ENCODE data around the gene CBX7.
"Not testable (repeated sequence)": the region's sequence is repeated elsewhere in the genome, so short reads cannot be mapped to it uniquely, and the experiment has no call there.

CBX7 gene

DNA sequence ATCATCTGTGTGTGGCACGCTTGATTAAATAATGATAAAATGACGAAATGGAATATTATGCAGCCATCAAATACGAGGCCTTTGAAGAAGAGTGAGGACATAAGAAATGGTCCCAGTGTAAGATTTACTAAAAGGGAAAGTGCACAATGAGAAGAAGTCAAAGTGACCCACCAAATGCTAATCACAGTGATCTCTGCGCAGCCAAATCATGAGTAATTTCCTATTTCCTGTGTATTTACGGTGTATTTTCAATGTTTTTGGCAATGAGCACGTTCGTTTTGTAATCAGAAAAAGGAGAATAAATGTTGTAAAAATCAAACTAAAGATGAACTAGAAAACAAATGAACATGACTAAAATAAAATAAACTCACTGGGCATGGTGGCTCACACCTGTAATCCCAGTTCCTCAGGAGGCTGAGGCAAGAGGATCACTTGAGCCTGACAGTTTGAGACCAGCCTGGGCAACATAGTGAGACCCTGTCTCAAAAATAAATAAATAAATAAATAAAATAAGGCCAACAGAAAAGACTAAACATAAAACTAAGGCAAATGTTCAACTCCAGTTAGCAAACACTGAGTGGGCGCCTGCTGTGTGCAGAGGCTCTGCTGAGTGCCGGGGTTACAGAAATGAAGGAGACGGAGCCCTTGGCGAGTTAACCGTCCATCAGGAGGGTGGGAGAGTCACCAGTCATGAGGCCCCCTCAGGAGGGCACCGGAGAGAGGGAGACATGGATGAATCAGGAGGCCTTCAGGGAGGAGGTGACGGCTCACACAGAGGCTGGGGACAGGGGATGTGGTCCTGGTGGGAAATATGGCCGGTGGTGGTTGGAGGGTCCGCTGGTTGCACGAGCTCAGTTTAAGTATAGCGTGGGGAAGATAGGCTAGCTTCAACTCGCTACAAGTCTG lies 26.0 kb upstream of the CBX7 start:
- no peak for DNase-seq
- no peak for ATAC-seq (replicated peaks)
- Mint-ChIP-seq H3K27me3 (no peaks in the 10 kb centered on the region), H3K4me3 (peak overlapping the region; percentile 60 to 71), H3K4me1 (ENCODE audit: low read depth in 2 of 2) (peaks cover 54 to 58% of the 10 kb centered on the region in 2 donors), H3K27ac (peak overlapping the region; percentile 96 to 98), H3K36me3 (ENCODE audit: insufficient read depth) (peaks cover 20% of the 10 kb centered on the region), H3K9me3 (no peaks in the 10 kb centered on the region)

DNA sequence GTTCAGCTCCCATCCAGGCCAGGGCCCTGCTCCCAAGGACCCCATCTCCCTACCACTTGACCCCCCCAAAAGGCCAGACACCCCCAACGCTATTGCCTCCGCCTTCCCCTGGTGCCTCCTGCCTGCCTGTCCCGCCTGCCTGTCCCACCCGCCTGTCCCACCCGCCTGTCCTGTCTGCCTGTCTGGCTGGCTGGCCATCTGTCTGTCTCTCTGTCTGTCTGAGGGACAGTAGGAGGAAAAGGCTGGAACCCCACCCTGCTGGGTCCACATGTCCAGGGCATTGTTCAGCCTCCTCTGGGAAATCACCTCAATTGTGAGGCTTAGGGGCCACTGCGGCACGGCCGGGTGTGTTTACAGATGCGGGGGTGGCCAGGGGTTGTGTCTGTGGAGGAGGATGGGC lies 25.3 kb upstream of the CBX7 start:
- H3K36me3 Mint-ChIP-seq (ENCODE audit: insufficient read depth): peaks cover 22% of the 10 kb centered on the region
- H3K9me3 Mint-ChIP-seq: no peaks in the 10 kb centered on the region

GRCh38 chr22:39177456-39177775 lies 24.9 kb upstream of the CBX7 start:
- DNase-seq (no peak), ATAC-seq (replicated peaks) (no peak)
- Mint-ChIP-seq H3K4me3 (peak overlapping the region; percentile 60 to 71), H3K36me3 (ENCODE audit: insufficient read depth) (peaks cover 22% of the 10 kb centered on the region), H3K27me3 (no peaks in the 10 kb centered on the region), H3K27ac (peak overlapping the region; percentile 96 to 98), H3K9me3 (no peaks in the 10 kb centered on the region), H3K4me1 (ENCODE audit: low read depth in 2 of 2) (peaks cover 61 to 63% of the 10 kb centered on the region in 2 donors)

More for the DNA sequence above, 25.3 kb upstream of the CBX7 start:
- Mint-ChIP-seq H3K27ac (peak overlapping the region; percentile 96 to 98), H3K27me3 (no peaks in the 10 kb centered on the region), H3K4me3 (peak overlapping the region; percentile 60 to 71), H3K4me1 (ENCODE audit: low read depth in 2 of 2) (peaks cover 61 to 65% of the 10 kb centered on the region in 2 donors)
- DNase-seq (no peak), ATAC-seq (replicated peaks) (no peak)

DNA sequence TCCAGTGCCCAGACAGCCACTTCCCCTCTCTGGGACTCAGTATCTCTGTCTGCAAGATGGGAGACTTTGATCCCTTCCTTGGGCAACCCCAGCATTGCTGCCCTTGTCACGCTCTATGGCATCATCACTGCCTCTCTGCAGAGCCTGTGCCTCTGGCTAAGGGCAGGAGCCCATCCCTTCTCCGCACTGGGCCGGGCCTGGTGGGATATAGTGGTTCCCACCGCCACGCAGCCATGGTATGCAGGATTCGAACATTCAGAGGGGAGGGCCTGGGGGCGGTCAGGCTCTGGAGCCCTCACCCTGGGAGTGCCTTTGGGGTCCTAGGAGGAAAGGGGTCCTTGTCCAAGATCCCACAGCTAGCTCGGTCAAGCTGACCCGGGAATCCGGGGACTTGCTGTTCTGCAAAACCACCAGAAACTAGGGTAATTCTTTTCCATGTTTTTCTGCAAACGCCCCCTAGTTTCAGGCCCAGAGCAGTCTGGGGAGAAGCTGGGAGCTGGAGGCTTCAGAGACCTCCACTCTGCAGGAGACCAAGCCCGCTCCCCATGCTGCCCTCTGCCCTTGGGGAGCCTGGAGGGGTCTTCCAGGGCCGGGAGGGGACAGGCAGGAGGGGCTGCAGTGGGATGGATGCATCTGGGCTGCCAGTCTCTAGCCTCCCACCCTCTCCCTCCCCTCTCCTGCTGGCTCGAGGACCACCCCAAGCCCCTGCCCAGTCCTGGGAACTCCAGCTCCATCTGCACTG lies 24.4 kb upstream of the CBX7 start:
- Mint-ChIP-seq H3K36me3 (ENCODE audit: insufficient read depth) (peaks cover 22% of the 10 kb centered on the region), H3K9me3 (no peaks in the 10 kb centered on the region), H3K27me3 (no peaks in the 10 kb centered on the region), H3K4me3 (peak overlapping the region; percentile 60 to 71), H3K4me1 (ENCODE audit: low read depth in 2 of 2) (peaks cover 61 to 63% of the 10 kb centered on the region in 2 donors), H3K27ac (peak overlapping the region; percentile 96 to 98)
- no peak for DNase-seq
- no peak for ATAC-seq (replicated peaks)

DNA sequence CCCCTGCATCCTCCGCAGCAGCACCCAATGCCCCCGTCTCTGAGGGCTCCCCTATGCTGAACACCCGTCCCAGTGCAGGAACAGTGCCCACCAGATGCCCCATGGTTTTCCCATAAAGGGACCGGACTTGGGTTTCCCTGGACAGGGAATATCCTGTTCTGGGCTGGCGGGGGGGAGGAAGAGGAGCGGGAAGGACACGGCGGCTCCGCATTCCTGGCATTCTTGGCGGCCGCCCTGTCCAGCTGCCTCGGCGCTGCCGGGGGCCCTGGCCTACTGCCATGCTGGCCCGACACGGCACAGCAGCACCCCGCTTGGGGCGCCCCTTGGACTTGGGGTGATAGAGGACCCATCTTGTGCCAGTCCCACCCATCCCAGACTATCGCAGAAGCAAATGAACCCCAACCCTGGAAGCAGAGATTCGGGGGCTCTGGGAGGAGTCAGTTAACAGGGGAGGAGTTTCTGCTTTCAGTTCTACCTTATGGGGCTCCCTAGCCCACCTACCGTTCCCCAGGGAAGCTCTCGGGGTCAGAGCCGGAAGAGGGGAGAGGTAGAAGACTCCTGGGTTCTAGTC lies 23.7 kb upstream of the CBX7 start:
- Mint-ChIP-seq H3K36me3 (ENCODE audit: insufficient read depth) (peaks cover 22% of the 10 kb centered on the region), H3K27me3 (no peaks in the 10 kb centered on the region), H3K27ac (peak overlapping the region; percentile 98 to 99), H3K4me1 (ENCODE audit: low read depth in 2 of 2) (peaks cover 67 to 68% of the 10 kb centered on the region in 2 donors), H3K9me3 (no peaks in the 10 kb centered on the region), H3K4me3 (peak overlapping the region in 1 of 2 donors; percentile 76)
- ATAC-seq (replicated peaks): no peak
- DNase-seq: no peak

- no peaks in the 10 kb centered on the region for H3K9me3 Mint-ChIP-seq
- ATAC-seq (replicated peaks) (no peak), DNase-seq (no peak)
- peak overlapping the region; percentile 98 to 99 for H3K27ac Mint-ChIP-seq
- peak overlapping the region; percentile 76 to 80 for H3K4me3 Mint-ChIP-seq
- H3K4me1 Mint-ChIP-seq (ENCODE audit: low read depth in 2 of 2): peaks cover 72 to 74% of the 10 kb centered on the region in 2 donors
- H3K27me3 Mint-ChIP-seq: no peaks in the 10 kb centered on the region
- peaks cover 22% of the 10 kb centered on the region for H3K36me3 Mint-ChIP-seq (ENCODE audit: insufficient read depth)
Observed at GRCh38 chr22:39175353-39176142, 23.1 kb upstream of the CBX7 start.

DNA sequence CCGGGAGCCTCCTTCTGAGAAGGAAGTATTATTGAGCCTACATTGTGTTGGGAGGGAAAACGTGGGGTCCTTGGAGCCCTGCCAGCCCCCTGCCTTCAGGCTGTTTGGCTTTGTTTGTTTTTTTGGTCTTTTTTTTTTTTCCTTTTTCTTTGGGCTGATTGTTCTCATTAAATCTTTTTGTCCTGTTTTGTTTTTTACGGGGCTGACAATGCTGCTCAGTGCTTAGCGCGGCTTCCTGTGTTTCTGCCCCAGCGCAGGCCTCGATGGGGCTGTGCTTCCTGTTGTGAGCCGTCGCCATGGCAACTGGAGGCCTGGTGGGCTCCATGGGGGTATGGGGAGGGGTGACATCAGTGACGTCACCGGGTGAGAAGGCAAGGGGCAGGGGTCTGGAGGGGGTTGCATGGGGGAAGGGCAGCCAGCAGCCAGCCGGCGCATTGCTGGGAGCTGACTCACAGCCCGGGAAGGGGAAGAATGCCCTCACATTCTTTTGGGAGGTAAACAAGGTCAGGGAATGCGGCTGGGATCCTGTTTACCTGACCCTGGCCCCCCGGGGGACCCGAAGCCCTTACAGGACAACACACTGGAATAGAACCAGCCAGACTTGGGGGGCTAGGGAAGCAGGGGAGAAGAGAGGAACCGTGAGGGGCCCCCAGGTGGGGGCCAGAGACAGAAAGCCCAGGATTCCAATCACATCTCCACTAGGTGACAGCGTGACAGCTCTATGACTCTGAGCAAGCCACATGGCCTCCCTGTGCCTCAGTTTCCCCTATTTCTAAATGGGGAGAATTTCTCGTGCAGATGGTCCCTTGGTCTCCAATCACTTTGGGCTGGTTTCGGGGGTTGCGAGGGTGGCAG lies 22.2 kb upstream of the CBX7 start:
- H3K36me3 Mint-ChIP-seq (ENCODE audit: insufficient read depth): peaks cover 22% of the 10 kb centered on the region
- ATAC-seq (replicated peaks) (peak; percentile 65), DNase-seq (peak; percentile 79 to 83 (median 79))
- no peaks in the 10 kb centered on the region for H3K9me3 Mint-ChIP-seq
- H3K27ac Mint-ChIP-seq: peak overlapping the region; percentile 98 to 99
- H3K4me1 Mint-ChIP-seq (ENCODE audit: low read depth in 2 of 2): peaks cover 72 to 75% of the 10 kb centered on the region in 2 donors
- peak overlapping the region; percentile 76 to 80 for H3K4me3 Mint-ChIP-seq
- peaks cover 5 to 7% of the 10 kb centered on the region in 2 donors for H3K27me3 Mint-ChIP-seq

- peak overlapping the region; percentile 98 to 99 for H3K27ac Mint-ChIP-seq
- peak overlapping the region; percentile 76 to 80 for H3K4me3 Mint-ChIP-seq
- H3K4me1 Mint-ChIP-seq (ENCODE audit: low read depth in 2 of 2): peaks cover 64 to 68% of the 10 kb centered on the region in 2 donors
- peaks cover 17% of the 10 kb centered on the region for H3K36me3 Mint-ChIP-seq (ENCODE audit: insufficient read depth)
- H3K27me3 Mint-ChIP-seq: peaks cover 9 to 12% of the 10 kb centered on the region in 2 donors
- H3K9me3 Mint-ChIP-seq: no peaks in the 10 kb centered on the region
- DNase-seq: peak; percentile 68 to 77 (median 70)
- ATAC-seq (replicated peaks): peak; percentile 76
Observed at GRCh38 chr22:39173787-39174497, 21.5 kb upstream of the CBX7 start.

DNA sequence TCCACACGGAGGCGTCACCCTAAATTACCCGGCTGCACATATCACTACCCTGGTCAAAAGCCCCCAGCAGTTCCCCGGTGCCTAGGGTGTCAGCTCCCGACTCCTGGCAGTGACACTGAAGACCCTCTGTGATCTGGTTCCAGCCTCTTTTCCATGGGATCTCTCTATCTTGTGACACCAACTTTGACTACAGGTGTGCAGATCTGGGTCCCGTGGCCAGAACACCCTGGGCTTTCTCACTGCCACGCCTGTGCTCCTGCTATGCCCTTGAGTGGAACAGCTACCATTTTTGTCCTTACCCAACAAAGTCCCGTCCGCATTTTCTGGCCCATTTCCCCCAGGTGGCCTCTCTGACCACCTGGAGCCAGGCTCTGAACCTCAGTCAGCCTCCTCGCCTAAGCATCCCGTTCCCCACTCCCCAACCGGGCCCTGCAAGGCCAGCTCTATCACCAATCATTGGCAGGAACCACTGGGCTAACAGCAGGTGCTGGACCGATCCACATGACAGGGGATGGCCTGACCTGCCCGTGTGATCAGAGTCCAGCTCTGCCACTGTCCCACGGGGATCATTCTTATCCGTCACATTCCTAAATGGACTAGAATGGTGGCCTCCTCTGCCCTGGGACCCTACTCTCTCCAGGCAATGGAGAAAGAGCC lies 20.7 kb upstream of the CBX7 start:
- peaks cover 17% of the 10 kb centered on the region for H3K36me3 Mint-ChIP-seq (ENCODE audit: insufficient read depth)
- H3K4me3 Mint-ChIP-seq: peak overlapping the region; percentile 76 to 80
- peak overlapping the region; percentile 98 to 99 for H3K27ac Mint-ChIP-seq
- peaks cover 9 to 12% of the 10 kb centered on the region in 2 donors for H3K27me3 Mint-ChIP-seq
- H3K9me3 Mint-ChIP-seq: no peaks in the 10 kb centered on the region
- H3K4me1 Mint-ChIP-seq (ENCODE audit: low read depth in 2 of 2): peaks cover 59 to 60% of the 10 kb centered on the region in 2 donors
- no peak for DNase-seq
- no peak for ATAC-seq (replicated peaks)

DNA sequence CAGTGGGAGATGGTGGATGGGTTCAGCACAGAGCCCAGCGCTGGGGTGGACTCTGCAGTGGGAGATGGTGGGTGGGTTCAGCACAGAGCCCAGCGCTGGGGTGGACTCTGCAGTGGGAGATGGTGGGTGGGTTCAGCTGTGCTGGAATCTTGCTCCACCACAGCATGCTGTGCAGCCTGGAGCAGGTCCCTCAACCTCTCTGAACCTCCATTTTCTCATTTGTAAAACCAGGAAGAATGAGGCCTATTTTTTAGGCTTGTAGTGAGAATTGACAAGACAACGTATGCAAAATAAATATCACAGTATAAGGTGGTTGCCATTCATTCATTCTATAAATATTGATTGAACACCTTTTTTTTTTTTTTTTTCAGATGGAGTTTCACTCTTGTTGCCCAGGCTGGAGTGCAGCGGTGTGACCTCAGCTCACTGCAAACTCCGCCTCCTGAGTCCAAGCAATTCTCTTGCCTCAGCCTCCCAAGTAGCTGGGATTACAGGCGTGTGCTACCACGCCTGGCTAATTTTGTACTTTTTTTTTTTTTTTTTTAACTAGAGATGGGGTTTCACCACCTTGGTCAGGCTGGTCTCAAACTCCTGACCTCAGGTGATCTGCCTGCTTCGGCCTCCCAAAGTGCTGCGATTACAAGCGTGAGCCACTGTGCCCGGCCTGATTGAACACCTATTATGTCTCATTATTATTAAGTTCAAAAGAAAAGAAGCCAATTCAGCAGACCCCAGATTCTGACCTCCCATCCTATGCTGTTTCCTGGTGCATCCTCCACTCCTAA lies 20.0 kb upstream of the CBX7 start:
- H3K4me1 Mint-ChIP-seq (ENCODE audit: low read depth in 2 of 2): peaks cover 52 to 53% of the 10 kb centered on the region in 2 donors
- peak overlapping the region; percentile 98 to 99 for H3K27ac Mint-ChIP-seq
- H3K4me3 Mint-ChIP-seq: peak overlapping the region; percentile 76 to 80
- H3K9me3 Mint-ChIP-seq; DNase-seq; ATAC-seq (replicated peaks): not testable (repeated sequence)
- H3K27me3 Mint-ChIP-seq: peaks cover 9 to 12% of the 10 kb centered on the region in 2 donors
- peaks cover 17% of the 10 kb centered on the region for H3K36me3 Mint-ChIP-seq (ENCODE audit: insufficient read depth)
